ENCODE data around the gene COL2A1. TPM values are rescaled to one million over a fixed set of nuclear protein-coding genes. Genes with fewer than 3 reads are reported as not detected.

COL2A1 gene
- total RNA-seq, 4 donors from 2014 or later: not detected

- 37 to 52% methylated on average over 5 of the region's 5 CpGs for WGBS, 2 donors
Observed at GRCh38 chr12:48023386-48023785, 19.1 kb upstream of the COL2A1 start.

GRCh38 chr12:48022676-48023385 lies 18.6 kb upstream of the COL2A1 start:
- Histone ChIP-seq H3K27me3 (no peaks in the 10 kb centered on the region), H3K36me3 (no peaks in the 10 kb centered on the region), H3K9me3 (no peaks in the 10 kb centered on the region), H3K4me1 (no peaks in the 10 kb centered on the region), H3K4me3 (replicated peaks in 1 of 3) (no peak overlapping the region), H3K27ac (no peak overlapping the region)
- TF ChIP-seq CTCF (IDR thresholded peaks at IDR 0.05) (no peak), POLR2A (IDR thresholded peaks at IDR 0.05) (no peak)
- DNase-seq: no peak
- 57 to 60% methylated on average over 7 of the region's 7 CpGs for WGBS, 2 donors
- intact Hi-C loops (cut with DNase I): no loop called here

More at GRCh38 chr12:48023386-48023785, 19.1 kb upstream of the COL2A1 start:
- no peak for TF ChIP-seq POLR2A (IDR thresholded peaks at IDR 0.05)
- TF ChIP-seq CTCF (IDR thresholded peaks at IDR 0.05): no peak
- Histone ChIP-seq H3K9me3 (no peaks in the 10 kb centered on the region), H3K36me3 (no peaks in the 10 kb centered on the region), H3K4me1 (no peaks in the 10 kb centered on the region), H3K27ac (no peak overlapping the region), H3K4me3 (replicated peaks in 1 of 3) (no peak overlapping the region), H3K27me3 (no peaks in the 10 kb centered on the region)
- DNase-seq: no peak
- intact Hi-C loops (cut with DNase I): no loop called here

GRCh38 chr12:48022180-48022521 lies 17.9 kb upstream of the COL2A1 start:
- Histone ChIP-seq H3K27me3 (no peaks in the 10 kb centered on the region), H3K36me3 (no peaks in the 10 kb centered on the region), H3K4me1 (no peaks in the 10 kb centered on the region), H3K9me3 (no peaks in the 10 kb centered on the region), H3K4me3 (replicated peaks in 1 of 3) (no peak overlapping the region), H3K27ac (no peak overlapping the region)
- 59 to 61% methylated on average over 3 of the region's 3 CpGs for WGBS, 2 donors
- DNase-seq: no peak
- intact Hi-C loops (cut with DNase I): no loop called here
- no peak for TF ChIP-seq CTCF (IDR thresholded peaks at IDR 0.05)
- no peak for TF ChIP-seq POLR2A (IDR thresholded peaks at IDR 0.05)

- H3K4me3 ChIP-seq (replicated peaks in 1 of 3): no peak overlapping the region
- intact Hi-C loops (cut with DNase I): no loop called here
- no peaks in the 10 kb centered on the region for H3K36me3 ChIP-seq
- H3K9me3 ChIP-seq: no peaks in the 10 kb centered on the region
- WGBS, 2 donors: 16 to 18% methylated on average over 5 of the region's 5 CpGs
- no peaks in the 10 kb centered on the region for H3K27me3 ChIP-seq
- no peaks in the 10 kb centered on the region for H3K4me1 ChIP-seq
- no peak overlapping the region for H3K27ac ChIP-seq
- TF ChIP-seq POLR2A (IDR thresholded peaks at IDR 0.05) (no peak), CTCF (IDR thresholded peaks at IDR 0.05) (no peak)
- DNase-seq: no peak
Observed at GRCh38 chr12:48021485-48022179, 17.4 kb upstream of the COL2A1 start.

GRCh38 chr12:48019639-48020265 lies 15.5 kb upstream of the COL2A1 start:
- H3K4me1 ChIP-seq: no peaks in the 10 kb centered on the region
- intact Hi-C loops (cut with DNase I): no loop called here
- H3K36me3 ChIP-seq: no peaks in the 10 kb centered on the region
- 78 to 80% methylated on average over 3 of the region's 3 CpGs for WGBS, 2 donors
- H3K27ac ChIP-seq: no peak overlapping the region
- no peaks in the 10 kb centered on the region for H3K27me3 ChIP-seq
- H3K9me3 ChIP-seq: no peaks in the 10 kb centered on the region
- DNase-seq: no peak
- H3K4me3 ChIP-seq (replicated peaks in 1 of 3): no peak overlapping the region
- TF ChIP-seq POLR2A (IDR thresholded peaks at IDR 0.05) (no peak), CTCF (IDR thresholded peaks at IDR 0.05) (no peak)
